GM23248 (cell line): ENCODE data around the gene ISL1.

Experiments
- EZH2 ChIP-seq: fragments of 200-600 bp; sonication (generic); IDR thresholded peaks from 2 replicates; pipeline ENCODE4 v1.6.1; 2018; ENCODE audit warnings: antibody characterized with exemption, mild to moderate bottlenecking; ENCODE audit not compliant: insufficient read depth, poor library complexity, severe bottlenecking
- EZH2phosphoT487 ChIP-seq: fragments of 200-600 bp; sonication (generic); IDR thresholded peaks from 2 replicates; pipeline ENCODE4 v1.6.1; 2018; ENCODE audit warnings: antibody characterized with exemption, moderate library complexity, mild to moderate bottlenecking, low read depth; ENCODE audit not compliant: insufficient read depth

GRCh38 chr5:51388488-51389287 is 5.4 kb downstream of the ISL1 start:
- no peak for TF ChIP-seq EZH2phosphoT487
- peak; percentile 19 for TF ChIP-seq EZH2
